Gastrocnemius medialis (tissue), 4 donors: ENCODE results near the gene KCNJ1. TPM values are rescaled to one million over a fixed set of nuclear protein-coding genes. Genes with fewer than 3 reads are reported as not detected.

Source experiments
- ATAC-seq, 2 donors: fragments of 150-250 bp; one replicate each; pipeline ENCODE4 v1.9.1; 2016
- DNase-seq, 2 donors: peaks; one replicate each; pipeline ENCODE4 v3.0.0-alpha.2; 2019
- H3K27ac ChIP-seq, 4 donors: fragments of 200-600 bp; sonication (generic); 1 replicate in 1 of 4; 2 replicates in 3 of 4; pipeline ENCODE4 v1.5.1; 2016 to 2018; ENCODE audit warnings: mild to moderate bottlenecking in 2 of 4, moderate library complexity in 1 of 4
- H3K27me3 ChIP-seq, 3 donors: fragments of 200-600 bp; sonication (generic) in 2 of 3; 1 replicate in 1 of 3; 2 replicates in 2 of 3; pipeline versions ENCODE4 v1.5.1 to v1.6.0; 2016 to 2019; ENCODE audit warnings: mild to moderate bottlenecking in 1 of 3, moderate library complexity in 1 of 3
- H3K36me3 ChIP-seq, 2 donors: fragments of 200-600 bp; sonication (generic) in 1 of 2; one replicate each; pipeline ENCODE4 v1.5.1; 2017 to 2018
- H3K4me1 ChIP-seq, 2 donors: fragments of 200-600 bp; sonication (generic) in 1 of 2; one replicate each; pipeline ENCODE4 v1.5.1; 2016 to 2017; ENCODE audit warnings: mild to moderate bottlenecking in 2 of 2
- H3K4me3 ChIP-seq, 4 donors: fragments of 200-600 bp; sonication (generic) in 3 of 4; 1 replicate in 1 of 4; 2 replicates in 3 of 4; pipeline ENCODE4 v1.5.1; 2016 to 2019; ENCODE audit warnings: mild to moderate bottlenecking in 2 of 4
- H3K9me3 ChIP-seq, 3 donors: fragments of 200-600 bp; sonication (generic) in 2 of 3; 1 replicate in 1 of 3; 2 replicates in 2 of 3; pipeline ENCODE4 v1.5.1; 2016 to 2019
- CTCF ChIP-seq, 5 experiments: fragments of 450-650 bp in 3 of 5; fragments of 200-600 bp in 2 of 5; sonication (generic) in 2 of 5; IDR thresholded peaks in 4 of 5; conservative IDR thresholded peaks in 1 of 5; 1 replicate in 4 of 5; 2 replicates in 1 of 5; pipeline ENCODE4 v1.5.1; 2016 to 2019; ENCODE audit warnings: antibody characterized with exemption in 5 of 5, mild to moderate bottlenecking in 3 of 5, moderate library complexity in 3 of 5
- POLR2A ChIP-seq, 2 donors: fragments of 450-650 bp; IDR thresholded peaks; one replicate each; pipeline ENCODE4 v1.6.1; 2017; ENCODE audit warnings: antibody characterized with exemption in 2 of 2, mild to moderate bottlenecking in 2 of 2, moderate library complexity in 2 of 2
- in situ Hi-C, 4 donors: fragments of 200-750 bp; cut with MboI; loops; one replicate each; pipeline versions ENCODE4 v1.15.0 to v1.8.0; 2017; ENCODE audit warnings: low sequenced_read_pairs in 4 of 4
- intact Hi-C: fragments of 100-400 bp; cut with DNase I; formaldehyde crosslinking; loops from one replicate; pipeline ENCODE4 v1.15.1; 2023; ENCODE audit warnings: low total_unique reads
- total RNA-seq, 4 donors: library from RNA; depleted of rRNA; stranded (reverse); fragments of >200 nt; gene quantifications; one replicate each; pipeline versions ENCODE4 v1.1.0 to v1.2.3, GENCODE V29; 2016

KCNJ1 gene
- total RNA-seq, 4 donors from 2014 or later: 3.1 TPM; not detected in 3

GRCh38 chr11:128835741-128836430 lies 31.2 kb downstream of the KCNJ1 start:
- H3K27ac ChIP-seq: peak overlapping the region in 1 of 4 donors; percentile 52
- no peak overlapping the region for H3K4me3 ChIP-seq
- no peaks in the 10 kb centered on the region for H3K9me3 ChIP-seq
- H3K27me3 ChIP-seq: peaks cover 0 to 3% (median 3%) of the 10 kb centered on the region in 3 donors
- TF ChIP-seq POLR2A (IDR thresholded peaks at IDR 0.05): no peak
- TF ChIP-seq CTCF (IDR thresholded peaks at IDR 0.05 in 4 of 5, conservative IDR thresholded peaks at IDR 0.05 in 1 of 5): no peak
- H3K4me1 ChIP-seq: peaks cover 0 to 7% of the 10 kb centered on the region in 2 donors
- DNase-seq (no peak), ATAC-seq (peak in 1 of 2 donors; percentile 29)
- no peaks in the 10 kb centered on the region for H3K36me3 ChIP-seq
- in situ Hi-C loops (loop anchor here (10.0 to 25.0 kb wide), 5 partner anchors 199 to 799 kb away; no protein-coding TSS in a partner anchor), intact Hi-C loops (loop anchor here (10.0 kb wide), 1 partner anchor 141 kb away; the partner anchor contains the start of gene FLI1)

- ATAC-seq (no peak), DNase-seq (no peak)
- peaks cover 3 to 11% of the 10 kb centered on the region in 2 donors for H3K4me1 ChIP-seq
- intact Hi-C loops: loop anchor here (5.0 to 10.0 kb wide), 3 partner anchors 139 to 677 kb away; partner anchors contain the start of gene FLI1
- TF ChIP-seq CTCF (IDR thresholded peaks at IDR 0.05 in 4 of 5, conservative IDR thresholded peaks at IDR 0.05 in 1 of 5) (no peak), POLR2A (IDR thresholded peaks at IDR 0.05) (no peak)
- in situ Hi-C loops: loop anchor here (5.0 to 25.0 kb wide), 6 partner anchors 197 to 797 kb away; no protein-coding TSS in a partner anchor
- H3K27me3 ChIP-seq: peaks cover 0 to 3% (median 3%) of the 10 kb centered on the region in 3 donors
- no peak overlapping the region for H3K4me3 ChIP-seq
- no peaks in the 10 kb centered on the region for H3K9me3 ChIP-seq
- H3K36me3 ChIP-seq: no peaks in the 10 kb centered on the region
- no peak overlapping the region for H3K27ac ChIP-seq
Observed at GRCh38 chr11:128834157-128834556, 32.9 kb downstream of the KCNJ1 start.

GRCh38 chr11:128832121-128832497 lies 35.0 kb downstream of the KCNJ1 start:
- ATAC-seq (no peak), DNase-seq (no peak)
- no peak for TF ChIP-seq CTCF (IDR thresholded peaks at IDR 0.05 in 4 of 5, conservative IDR thresholded peaks at IDR 0.05 in 1 of 5)
- no peak for TF ChIP-seq POLR2A (IDR thresholded peaks at IDR 0.05)
- Histone ChIP-seq H3K4me1 (peaks cover 3 to 7% of the 10 kb centered on the region in 2 donors), H3K9me3 (no peaks in the 10 kb centered on the region), H3K27me3 (peaks cover 0 to 3% (median 0%) of the 10 kb centered on the region in 3 donors), H3K36me3 (no peaks in the 10 kb centered on the region), H3K27ac (no peak overlapping the region), H3K4me3 (no peak overlapping the region)
- in situ Hi-C loops (loop anchor here (5.0 to 25.0 kb wide), 6 partner anchors 195 to 795 kb away; no protein-coding TSS in a partner anchor), intact Hi-C loops (loop anchor here (5.0 to 10.0 kb wide), 3 partner anchors 137 to 675 kb away; partner anchors contain the start of gene FLI1)

GRCh38 chr11:128831174-128832120 lies 35.6 kb downstream of the KCNJ1 start:
- intact Hi-C loops (loop anchor here (1.0 to 10.0 kb wide), 5 partner anchors 137 to 674 kb away; partner anchors contain the start of gene FLI1), in situ Hi-C loops (loop anchor here (5.0 to 25.0 kb wide), 6 partner anchors 194 to 794 kb away; no protein-coding TSS in a partner anchor)
- H3K27me3 ChIP-seq: peaks cover 0 to 3% (median 0%) of the 10 kb centered on the region in 3 donors
- H3K9me3 ChIP-seq: no peaks in the 10 kb centered on the region
- peak; percentile 53 to 58 for DNase-seq
- peak overlapping the region in 3 of 4 donors; percentile 19 to 34 (median 26) for H3K4me3 ChIP-seq
- ATAC-seq: peak; percentile 79 to 89
- H3K36me3 ChIP-seq: no peaks in the 10 kb centered on the region
- H3K4me1 ChIP-seq: peaks cover 3 to 5% of the 10 kb centered on the region in 2 donors
- H3K27ac ChIP-seq: no peak overlapping the region
- TF ChIP-seq CTCF (IDR thresholded peaks at IDR 0.05 in 4 of 5, conservative IDR thresholded peaks at IDR 0.05 in 1 of 5) (peak; percentile 40 to 89 (median 82)), POLR2A (IDR thresholded peaks at IDR 0.05) (no peak)
